H1 (cell line): ENCODE data around the gene ZNF3. TPM values are rescaled to one million over a fixed set of nuclear protein-coding genes. Genes with fewer than 3 reads are reported as not detected.
A peak's percentile ranks its signal among the peaks of the same experiment; 100 is the strongest.

Source experiments
- CTCF ChIA-PET: fragments of 300-600 bp; sonication (Branson Sonifier 250); formaldehyde crosslinking; loops from one replicate; lab custom pipeline; 2021; ENCODE audit not compliant: partially characterized antibody; lab: Charles Lee
- POLR2A ChIA-PET: fragments of 300-600 bp; sonication (Branson Sonifier 250); formaldehyde crosslinking; loops from one replicate; lab custom pipeline; 2021; ENCODE audit warnings: inconsistent platforms; ENCODE audit not compliant: partially characterized antibody; lab: Charles Lee
- DNase-seq, 2 experiments: peaks; one replicate each; pipeline versions ENCODE4 v3.0.0 to v3.0.0-alpha.2; 2010 to 2022; ENCODE audit warnings: low spot score in 2 of 2, low read depth in 1 of 2, mixed read lengths in 1 of 2
- FAIRE-seq: peaks from 2 replicates; lab custom pipeline; 2011; peaks lifted over from hg19 to GRCh38; lab: Jason Lieb, UNC
- H2AFZ ChIP-seq: 2 replicates; pipeline ENCODE4 v1.8.1; 2012; ENCODE audit warnings: low read length, inconsistent platforms
- H2AK5ac ChIP-seq: 2 replicates; pipeline ENCODE4 v1.6.1; 2013; ENCODE audit warnings: low read depth, low read length
- H2BK120ac ChIP-seq: replicated peaks from 2 replicates; pipeline ENCODE3; 2013; ENCODE audit warnings: low read depth, low read length, inconsistent platforms
- H2BK12ac ChIP-seq: 2 replicates; pipeline ENCODE4 v1.6.1; 2013; ENCODE audit warnings: low read depth, low read length
- H2BK15ac ChIP-seq: 2 replicates; pipeline ENCODE4 v1.6.1; 2013; ENCODE audit warnings: low read length
- H2BK20ac ChIP-seq: 2 replicates; pipeline ENCODE4 v1.6.1; 2013; ENCODE audit warnings: low read length
- H2BK5ac ChIP-seq: 2 replicates; pipeline ENCODE4 v1.6.1; 2013; ENCODE audit warnings: low read depth, low read length
- H3K14ac ChIP-seq: 2 replicates; pipeline ENCODE4 v1.6.1; 2013; ENCODE audit warnings: inconsistent platforms; ENCODE audit not compliant: insufficient read length
- H3K18ac ChIP-seq: 2 replicates; pipeline ENCODE4 v1.6.1; 2013; ENCODE audit warnings: low read length; ENCODE audit errors: extremely low read depth
- H3K23ac ChIP-seq: 2 replicates; pipeline ENCODE4 v1.6.1; 2013; ENCODE audit warnings: inconsistent platforms; ENCODE audit not compliant: insufficient read length
- H3K23me2 ChIP-seq: 2 replicates; pipeline ENCODE4 v1.6.1; 2013; ENCODE audit warnings: low read depth, low read length
- H3K27ac ChIP-seq: 2 replicates; pipeline ENCODE4 v1.6.1; 2011; ENCODE audit warnings: low read depth, low read length, inconsistent platforms
- H3K27me3 ChIP-seq, 4 experiments: replicated peaks in 1 of 4; 1 replicate in 1 of 4; 2 replicates in 3 of 4; pipeline versions ENCODE4 v1.6.1 to v1.8.1; 2011 to 2013; ENCODE audit warnings: low read length in 3 of 4, mild to moderate bottlenecking in 3 of 4, inconsistent platforms in 2 of 4, mixed read lengths in 2 of 4, moderate library complexity in 1 of 4; ENCODE audit not compliant: control insufficient read depth in 3 of 4, insufficient read depth in 3 of 4; ENCODE audit errors: extremely low read depth in 1 of 4
- H3K36me3 ChIP-seq, 4 experiments: 2 replicates each; pipeline versions ENCODE4 v1.6.1 to v1.8.1; 2011 to 2013; ENCODE audit warnings: mild to moderate bottlenecking in 4 of 4, low read length in 3 of 4, moderate library complexity in 2 of 4, control low read depth in 1 of 4, inconsistent platforms in 1 of 4; ENCODE audit not compliant: insufficient read depth in 4 of 4, control insufficient read depth in 2 of 4
- H3K4ac ChIP-seq: replicated peaks from 2 replicates; pipeline ENCODE3; 2013; ENCODE audit warnings: low read length, low read depth, mixed read lengths, inconsistent platforms; ENCODE audit not compliant: insufficient read length
- H3K4me1 ChIP-seq, 4 experiments: replicated peaks in 1 of 4; 1 replicate in 1 of 4; 2 replicates in 3 of 4; pipeline versions ENCODE4 v1.6.1 to v1.8.1; 2011 to 2013; ENCODE audit warnings: low read length in 3 of 4, inconsistent platforms in 2 of 4, mixed read lengths in 1 of 4; ENCODE audit not compliant: insufficient read depth in 4 of 4, control insufficient read depth in 3 of 4
- H3K4me2 ChIP-seq, 2 experiments: 2 replicates each; pipeline versions ENCODE4 v1.6.1 to v1.8.1; 2011 to 2013; ENCODE audit warnings: low read depth in 2 of 2, low read length in 2 of 2, control low read depth in 1 of 2, inconsistent platforms in 1 of 2, mild to moderate bottlenecking in 1 of 2; ENCODE audit not compliant: insufficient read depth in 1 of 2
- H3K4me3 ChIP-seq, 4 experiments: fragments of 200-600, 300-600 bp in 1 of 4; sonication (generic), shearing (Covaris generic), sonication (Bioruptor Twin) in 1 of 4; 2 replicates each; pipeline versions ENCODE4 v1.5.1 to v1.8.1; 2011 to 2016; ENCODE audit warnings: low read length in 4 of 4, low read depth in 3 of 4, control low read depth in 2 of 4, inconsistent platforms in 2 of 4, mild to moderate bottlenecking in 2 of 4, mixed read lengths in 1 of 4, moderate library complexity in 1 of 4; ENCODE audit not compliant: insufficient read depth in 2 of 4; ENCODE audit errors: extremely low read depth in 1 of 4
- H3K56ac ChIP-seq: replicated peaks from 2 replicates; pipeline ENCODE3; 2013; ENCODE audit warnings: low read depth, mild to moderate bottlenecking, mixed read lengths, low read length, inconsistent platforms; ENCODE audit not compliant: insufficient read length
- H3K79me1 ChIP-seq: 2 replicates; pipeline ENCODE4 v1.6.1; 2013; ENCODE audit warnings: low read depth, low read length, control low read depth
- H3K79me2 ChIP-seq, 2 experiments: 2 replicates each; pipeline versions ENCODE4 v1.6.1 to v1.8.1; 2012 to 2013; ENCODE audit warnings: low read length in 2 of 2, mild to moderate bottlenecking in 2 of 2, inconsistent platforms in 1 of 2; ENCODE audit not compliant: insufficient read depth in 2 of 2, control insufficient read depth in 1 of 2
- H3K9ac ChIP-seq, 4 experiments: replicated peaks in 1 of 4; 1 replicate in 1 of 4; 2 replicates in 3 of 4; pipeline versions ENCODE4 v1.6.1 to v1.8.1; 2011 to 2013; ENCODE audit warnings: low read depth in 3 of 4, low read length in 3 of 4, control low read depth in 2 of 4, mild to moderate bottlenecking in 2 of 4, moderate library complexity in 2 of 4, inconsistent platforms in 1 of 4; ENCODE audit errors: extremely low read depth in 1 of 4
- H3K9me3 ChIP-seq, 2 experiments: 2 replicates each; pipeline versions ENCODE4 v1.6.1 to v1.8.1; 2012 to 2013; ENCODE audit warnings: mild to moderate bottlenecking in 2 of 2, moderate library complexity in 2 of 2, control low read depth in 1 of 2, inconsistent platforms in 1 of 2, low read depth in 1 of 2, low read length in 1 of 2, mixed read lengths in 1 of 2; ENCODE audit not compliant: insufficient read depth in 2 of 2
- H4K20me1 ChIP-seq, 2 experiments: replicated peaks in 1 of 2; 2 replicates each; pipeline versions ENCODE3 to v1.8.1; 2011 to 2013; ENCODE audit warnings: inconsistent platforms in 2 of 2, low read length in 2 of 2, mild to moderate bottlenecking in 1 of 2; ENCODE audit not compliant: insufficient read depth in 2 of 2, control insufficient read depth in 1 of 2
- H4K5ac ChIP-seq: 2 replicates; pipeline ENCODE4 v1.6.1; 2013; ENCODE audit warnings: low read length, low read depth, mixed read lengths, inconsistent platforms; ENCODE audit not compliant: insufficient read length
- H4K8ac ChIP-seq: 2 replicates; pipeline ENCODE4 v1.8.0; 2013; ENCODE audit warnings: mild to moderate bottlenecking, moderate library complexity, low read length, inconsistent platforms; ENCODE audit not compliant: insufficient read depth; ENCODE audit errors: extremely low read depth
- H4K91ac ChIP-seq: replicated peaks from 2 replicates; pipeline ENCODE3; 2013; ENCODE audit warnings: low read length, mixed read lengths, inconsistent platforms; ENCODE audit not compliant: insufficient read length
- BCL11A ChIP-seq, 2 experiments: IDR thresholded peaks; one replicate each; pipeline ENCODE4 v1.6.1; 2011; ENCODE audit warnings: low read depth in 2 of 2, low read length in 2 of 2, mild to moderate bottlenecking in 2 of 2
- CHD1 ChIP-seq: IDR thresholded peaks from 2 replicates; pipeline ENCODE4 v1.6.1; 2012; ENCODE audit warnings: low read depth, low read length, improper control_type of control experiment
- EP300 ChIP-seq, 2 experiments: IDR thresholded peaks; 1 replicate in 1 of 2; 2 replicates in 1 of 2; pipeline ENCODE4 v1.6.1; 2011 to 2012; ENCODE audit warnings: low read depth in 2 of 2, low read length in 2 of 2, mild to moderate bottlenecking in 2 of 2, borderline replicate concordance in 1 of 2, inconsistent platforms in 1 of 2, moderate library complexity in 1 of 2
- GABPA ChIP-seq: IDR thresholded peaks from 2 replicates; pipeline ENCODE4 v1.6.1; 2011; ENCODE audit warnings: mild to moderate bottlenecking, low read length, moderate library complexity, borderline replicate concordance; ENCODE audit not compliant: insufficient read depth
- JUN ChIP-seq: IDR thresholded peaks from 2 replicates; pipeline ENCODE4 v1.6.1; 2011; ENCODE audit warnings: low read depth, mild to moderate bottlenecking, improper control_type of control experiment, low read length
- POU5F1 ChIP-seq: IDR thresholded peaks from 2 replicates; pipeline ENCODE4 v1.6.1; 2011; ENCODE audit warnings: low read depth, mild to moderate bottlenecking, low read length, moderate library complexity
- SAP30 ChIP-seq: fragments of 300-600 bp; sonication (generic); IDR thresholded peaks from 2 replicates; pipeline ENCODE4 v1.7.1; 2012; ENCODE audit warnings: low read length, moderate library complexity, mild to moderate bottlenecking, inconsistent platforms; ENCODE audit not compliant: insufficient read depth, insufficient replicate concordance
- SP4 ChIP-seq: IDR thresholded peaks from 2 replicates; pipeline ENCODE4 v1.6.1; 2012; ENCODE audit warnings: low read length, inconsistent platforms
- SRF ChIP-seq: IDR thresholded peaks from 2 replicates; pipeline ENCODE4 v1.6.1; 2011; ENCODE audit warnings: mild to moderate bottlenecking, low read depth, low read length, moderate library complexity
- TAF7 ChIP-seq: optimal IDR thresholded peaks from 2 replicates; pipeline ENCODE3; 2011; ENCODE audit warnings: low read depth, mild to moderate bottlenecking, inconsistent platforms, low read length, moderate library complexity, borderline replicate concordance
- TBP ChIP-seq: IDR thresholded peaks from 2 replicates; pipeline ENCODE4 v1.6.1; 2011; ENCODE audit warnings: low read depth, low read length, improper control_type of control experiment
- USF2 ChIP-seq: IDR thresholded peaks from 2 replicates; pipeline ENCODE4 v1.6.1; 2011; ENCODE audit warnings: low read length, improper control_type of control experiment
- WGBS, 2 experiments: shearing (Covaris generic) in 1 of 2; methylation state at CpG; one replicate each; pipeline versions ENCODE4 v1.1.6 to v1.1.7; 2013 to 2015; ENCODE audit warnings: low lambda C conversion rate in 2 of 2, mixed read lengths in 2 of 2, inconsistent platforms in 1 of 2, low coverage in 1 of 2, missing lambda C conversion rate in 1 of 2; ENCODE audit not compliant: insufficient replicate concordance in 2 of 2, insufficient coverage in 1 of 2, insufficient read length in 1 of 2; ENCODE audit errors: extremely low coverage in 1 of 2, missing lambda C conversion rate in 1 of 2; 5-methylcytosine and 5-hydroxymethylcytosine counted together
- polyA plus RNA-seq, 7 experiments: library from polyadenylated mRNA; depleted of rRNA in 3 of 7; stranded (reverse) in 5 of 7; unstranded in 2 of 7; fragments of >200 nt in 5 of 7; fragments of 200-250 nt in 2 of 7; gene quantifications; 1 replicate in 5 of 7; 2 replicates in 1 of 7; 4 replicates in 1 of 7; pipeline versions ENCODE4 v1.2.1 to v1.2.3, GENCODE V29; 2011 to 2013; ENCODE audit warnings: missing spikeins in 2 of 7, mixed read lengths in 2 of 7
- total RNA-seq: library from RNA; stranded (reverse); fragmentation: NEBNext Ultra II Directional; extraction: Animal tissue kit (Norgen Biotek cat#: 25700); gene quantifications from 2 replicates; pipeline ENCODE4 v1.2.1, GENCODE V29; 2021

ZNF3 gene
- total and polyA plus RNA-seq, 2 of the 8 experiments (the other 6 are each of a cell fraction or from before 2014, with no cell fraction given): 26.9 to 49.1 TPM

DNA sequence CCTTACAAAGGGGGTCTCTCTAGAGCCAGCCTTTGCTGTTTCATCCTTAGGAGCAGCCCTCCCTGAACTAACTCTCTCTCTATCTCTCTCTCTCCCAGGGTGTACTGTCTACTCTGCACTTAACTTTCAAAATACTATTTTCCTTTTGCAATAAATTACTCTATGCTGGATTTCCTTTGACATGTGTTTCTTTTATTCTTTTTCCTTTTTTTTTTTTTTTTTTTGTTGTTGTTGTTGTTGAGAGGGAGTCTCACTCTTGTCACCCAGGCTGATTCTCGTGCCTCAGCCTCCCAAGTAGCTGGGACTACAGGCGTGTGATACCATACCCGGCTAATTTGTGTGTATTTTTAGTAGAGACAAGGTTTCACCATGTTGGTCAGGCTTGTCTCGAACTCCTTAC, 1.5 kb upstream of the ZNF3 start:
- Histone ChIP-seq H3K14ac (no peak overlapping the region), H3K27ac (peak overlapping the region; percentile 81), H3K4me2 (peak overlapping the region; percentile 34 to 65), H4K8ac (no peak overlapping the region), H2BK12ac (peak overlapping the region; percentile 85; the same call in 1 of the 2 replicates), H3K79me2 (peaks cover 28 to 36% of the 10 kb centered on the region in 2 experiments), H2BK20ac (no peak overlapping the region), H3K9me3 (no peaks in the 10 kb centered on the region), H2BK120ac (peak overlapping the region; percentile 13), H3K9ac (peak overlapping the region in 2 of 4 experiments; percentile 56 to 63; a peak in 3 of 7 replicates), H3K36me3 (peaks cover 12 to 21% (median 17%) of the 10 kb centered on the region in 4 experiments; a peak in 7 of 8 replicates), H4K20me1 (peaks cover 1 to 3% of the 10 kb centered on the region in 2 experiments), H3K4me3 (peak overlapping the region in 1 of 4 experiments; percentile 100; a peak in 2 of 8 replicates), H2AK5ac (no peak overlapping the region), H3K56ac (no peak overlapping the region), H4K5ac (no peak overlapping the region), H3K18ac (peak overlapping the region; percentile 89), H3K79me1 (peaks cover 4% of the 10 kb centered on the region; the same call in 1 of the 2 replicates), H4K91ac (no peak overlapping the region), H3K27me3 (no peaks in the 10 kb centered on the region), H3K23ac (no peak overlapping the region), H2BK5ac (no peak overlapping the region), H3K4ac (no peak overlapping the region), H3K4me1 (peaks cover 0 to 9% (median 4%) of the 10 kb centered on the region in 4 experiments; a peak in 3 of 7 replicates), H2BK15ac (0 out of 2 replicates have a peak overlapping the region, but pooled peaks have one; percentile 61), H2AFZ (no peak overlapping the region), H3K23me2 (peaks cover 6% of the 10 kb centered on the region; the same call in 1 of the 2 replicates)
- ChIA-PET CTCF (interaction anchor here (0.6 to 1.2 kb wide), 9 partner anchors 8 to 680 kb away, joined by 3 to 8 read pairs (median 4); partner anchors contain the start of genes AP4M1, GJC3 and MCM7), POLR2A (interaction anchor here (0.6 to 19.5 kb wide), 17 partner anchors 11 to 262 kb away, joined by 3 to 722 read pairs (median 3); partner anchors contain the start of genes AP4M1, MBLAC1 and MCM7)
- DNase-seq: no peak
- no peak for FAIRE-seq
- 67% methylated on average over 4 of the region's 4 CpGs; no CpG with 5 or more reads in 1 of the 2 experiments for WGBS, 2 experiments
- TF ChIP-seq GABPA: no peak
- TF ChIP-seq SP4: no peak
- TF ChIP-seq TAF7: no peak
- TF ChIP-seq USF2: no peak
- TF ChIP-seq EP300 (IDR thresholded peaks at IDR 0.05; ENCODE audit: borderline replicate concordance in 1 of 2, low read depth in 2 of 2, low read length in 2 of 2): no peak
- no peak for TF ChIP-seq POU5F1
- TF ChIP-seq SAP30: no peak
- TF ChIP-seq CHD1: no peak
- TF ChIP-seq TBP: no peak
- TF ChIP-seq JUN: no peak
- no peak for TF ChIP-seq BCL11A (IDR thresholded peaks at IDR 0.05; ENCODE audit: low read depth in 2 of 2, low read length in 2 of 2)
- no peak for TF ChIP-seq SRF
